NCI-H82 (cell line): ENCODE data around the gene COX15.
"Not testable (repeated sequence)": the region's sequence is repeated elsewhere in the genome, so short reads cannot be mapped to it uniquely, and the experiment has no call there.

Source experiments
- DNase-seq: peaks from one replicate; lab custom pipeline; 2025; lab: John Stamatoyannopoulos, UW

Gene COX15

DNA sequence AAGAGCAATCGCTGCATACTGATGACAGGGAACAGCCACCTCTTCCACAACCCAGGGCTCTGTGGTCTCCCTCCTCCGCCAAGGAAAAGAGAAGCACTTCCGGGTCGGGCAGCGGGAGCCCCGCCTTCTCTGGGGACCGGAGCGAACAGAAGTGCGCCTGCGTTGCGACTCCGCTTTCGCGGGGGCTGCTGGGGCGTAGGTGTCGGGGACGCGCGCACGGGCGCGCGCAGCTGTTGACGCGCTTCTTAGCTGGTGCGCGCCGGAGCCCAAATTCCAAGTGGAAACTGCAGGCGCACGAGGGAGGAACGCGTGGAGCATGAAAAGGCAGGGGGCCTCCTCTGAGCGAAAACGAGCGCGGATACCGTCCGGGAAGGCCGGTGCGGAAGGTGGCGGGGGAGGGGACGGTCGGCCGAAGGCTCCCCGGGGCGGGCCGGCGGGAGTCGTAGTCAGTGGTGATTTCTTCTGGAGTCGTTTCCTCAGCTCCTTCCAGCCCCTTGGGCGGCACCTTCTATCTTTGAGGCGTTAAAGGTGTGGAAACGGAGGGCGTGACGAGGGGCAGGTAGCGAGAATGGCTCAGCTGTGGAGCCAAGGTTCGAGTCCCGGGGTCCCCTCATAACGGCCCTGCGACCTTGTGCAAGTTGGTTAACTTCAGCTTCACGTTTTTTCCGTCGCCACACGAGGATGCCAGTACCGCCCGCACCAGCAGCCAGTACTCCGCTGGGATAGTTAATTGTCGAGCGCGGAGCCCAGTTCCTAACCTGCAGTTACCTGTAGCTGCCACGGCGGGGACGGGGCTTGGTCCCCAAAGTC is at the start of gene COX15, which contains the start of gene CUTC:
COX15 (minus strand) TSS at position 95 of the 810 bp plus-strand sequence; CDS start at position 17, 78 bp downstream.
CUTC (plus strand) TSS at position 202 of the 810 bp plus-strand sequence; CDS start at position 317, 115 bp downstream.
- DNase-seq, result peak; percentile 98

GRCh38 chr10:99779335-99779734 is 47.4 kb upstream of the COX15 start:
- no peak for DNase-seq

- peak; percentile 44 for DNase-seq
These were observed 46.2 kb upstream of the COX15 start for GRCh38 chr10:99777918-99778714.

GRCh38 chr10:99775850-99776249 is 43.9 kb upstream of the COX15 start:
- DNase-seq, result no peak

DNA sequence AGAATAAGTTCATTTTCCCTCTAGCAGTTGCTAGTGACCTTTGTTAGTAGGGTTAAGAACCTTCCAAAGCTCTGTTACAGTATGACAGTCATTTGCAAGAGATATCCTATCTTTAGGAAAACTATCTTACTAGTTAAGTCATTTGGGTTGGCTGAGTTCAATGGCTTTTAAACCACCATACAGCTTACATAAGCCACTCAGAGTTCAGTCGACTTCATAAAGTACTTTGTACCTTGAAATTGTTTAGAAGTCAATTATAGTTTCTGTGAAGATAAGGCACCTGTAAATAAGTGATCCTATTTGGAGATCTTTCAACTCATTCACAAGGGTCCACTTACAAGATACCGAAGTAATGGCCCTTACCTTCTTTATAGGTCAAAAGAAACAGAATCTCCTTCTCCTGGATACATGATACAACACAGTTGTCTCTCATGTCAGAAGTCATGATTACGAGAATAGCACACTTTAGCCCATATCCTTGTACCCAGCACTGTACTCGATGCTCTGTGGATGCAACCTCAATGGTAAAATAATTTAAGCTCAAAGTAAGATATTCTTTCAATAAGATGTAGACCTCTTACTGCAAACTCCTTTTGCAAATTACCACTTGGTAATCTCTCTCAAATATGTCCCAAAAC is 38.6 kb upstream of the COX15 start:
- DNase-seq, result no peak

DNA sequence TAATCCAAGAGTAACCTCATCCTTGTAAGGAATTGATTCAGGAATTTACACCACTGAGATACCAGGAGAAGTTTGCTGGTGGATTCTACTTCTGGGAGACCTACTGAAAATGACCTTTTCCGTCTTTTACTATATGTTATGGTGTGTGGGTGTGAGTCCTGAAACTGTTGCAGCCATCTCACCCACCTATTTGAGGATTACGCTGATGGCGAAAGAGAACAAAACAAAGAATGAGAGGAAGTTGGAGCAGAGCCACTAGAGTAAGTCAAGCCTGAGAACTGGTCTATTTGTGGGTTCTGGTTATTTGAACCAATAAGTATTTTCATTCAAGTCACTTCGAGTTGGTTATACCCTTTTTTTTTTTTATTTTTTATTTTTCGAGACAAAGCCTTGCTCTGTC is 37.8 kb upstream of the COX15 start:
- no peak for DNase-seq

- DNase-seq, result peak; percentile 1
These were observed 36.6 kb upstream of the COX15 start for GRCh38 chr10:99768556-99768955.

GRCh38 chr10:99767901-99768300 is 36.0 kb upstream of the COX15 start:
- DNase-seq, result no peak

DNA sequence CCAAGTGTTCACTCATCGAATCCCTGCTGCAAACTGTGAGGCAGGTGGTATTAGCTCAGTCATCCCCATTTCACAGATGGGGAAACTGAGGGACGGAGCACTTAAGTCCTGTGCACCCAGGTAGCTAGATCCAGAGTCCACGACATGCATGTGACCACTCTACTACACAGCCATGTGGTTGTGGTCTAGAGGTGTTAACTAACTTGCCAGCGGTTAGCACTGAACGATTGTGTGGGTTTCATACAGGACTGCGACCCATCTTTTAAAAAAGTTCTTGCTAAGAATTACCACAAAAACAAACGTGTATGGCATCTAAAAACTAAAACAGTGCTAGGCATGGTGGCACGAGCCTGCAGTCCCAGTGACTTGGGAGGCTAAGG is 34.4 kb upstream of the COX15 start:
- DNase-seq, result no peak

DNA sequence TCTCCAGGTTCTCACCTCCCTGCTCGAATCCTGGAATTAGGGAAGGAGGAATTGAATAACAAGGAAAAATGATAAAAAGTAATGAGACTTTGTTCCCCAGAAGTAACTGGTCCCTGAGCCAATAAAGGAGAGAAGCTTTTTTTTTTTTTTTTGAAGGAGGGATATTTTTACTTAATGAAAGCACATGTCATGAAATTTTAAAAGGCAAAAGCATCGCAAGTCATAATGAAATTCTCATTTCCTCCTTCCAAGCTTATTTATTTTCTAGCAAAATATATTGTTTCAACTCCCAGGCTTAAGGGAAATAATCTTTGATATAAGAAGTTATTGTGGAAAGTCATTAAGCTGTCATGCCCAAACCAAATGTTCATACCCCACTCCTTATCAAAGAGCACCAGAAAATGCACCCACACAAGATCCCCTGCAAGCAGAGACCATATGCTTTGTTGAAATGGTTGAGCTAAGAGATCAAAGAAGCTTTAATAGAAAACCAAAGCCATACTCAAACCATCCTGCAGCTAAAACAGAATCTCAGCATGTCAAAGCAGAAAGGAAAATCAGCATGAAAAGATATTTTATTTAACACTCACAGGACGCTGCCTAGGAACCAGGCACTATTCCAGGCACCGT is 33.9 kb upstream of the COX15 start:
- DNase-seq, result no peak

DNA sequence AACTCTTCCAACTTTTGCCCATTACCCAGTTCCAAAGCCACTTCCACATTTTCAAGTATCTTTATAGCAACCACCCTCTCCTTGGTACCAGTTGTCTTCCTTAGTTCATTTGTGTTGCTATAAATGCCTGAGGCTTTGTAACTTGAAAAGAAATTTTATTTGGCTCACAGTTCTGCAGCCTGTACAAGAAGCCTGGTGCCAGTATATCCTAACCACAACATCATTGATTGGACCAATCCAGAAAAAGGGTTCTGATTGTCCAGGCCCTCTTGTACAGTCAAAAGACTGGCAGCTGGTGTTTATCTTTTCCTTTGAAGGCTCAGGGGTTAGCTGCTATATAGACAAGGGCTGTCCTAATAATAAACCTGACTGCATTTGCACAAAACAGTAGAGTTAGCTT is 29.4 kb upstream of the COX15 start:
- DNase-seq, result no peak

- peak; percentile 81 for DNase-seq
These were observed 28.4 kb upstream of the COX15 start for GRCh38 chr10:99760321-99760720.

DNA sequence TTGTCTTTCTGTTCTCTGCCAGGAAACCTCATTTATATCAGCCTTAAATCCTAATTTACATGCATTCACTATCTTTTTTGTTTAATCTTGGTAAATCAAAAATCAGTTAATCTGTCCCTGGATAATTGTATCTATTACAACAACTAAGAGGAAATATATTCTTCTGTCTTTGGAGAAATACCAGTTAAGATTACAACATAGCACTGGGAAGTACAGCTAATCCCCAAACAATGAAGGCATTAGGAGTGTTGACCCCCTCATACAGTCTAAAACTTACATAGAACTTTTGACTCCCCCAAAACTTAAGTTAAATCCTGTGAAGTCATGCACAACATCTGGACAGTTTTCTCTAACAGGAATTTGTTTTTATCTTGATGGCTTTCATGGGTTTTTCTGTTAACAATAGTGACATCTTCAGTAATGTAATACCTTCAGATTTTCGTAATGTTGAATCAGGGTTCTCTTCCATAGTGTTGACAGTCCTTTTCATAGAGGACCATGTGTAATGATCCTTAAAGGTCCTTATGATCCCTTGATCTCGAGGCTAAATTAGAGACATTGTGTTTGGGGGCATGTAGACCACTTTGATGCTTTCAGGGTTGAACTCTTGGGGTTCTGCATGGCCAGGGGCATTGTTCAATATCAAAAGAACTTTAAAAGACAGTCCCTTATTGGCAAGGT is 26.4 kb upstream of the COX15 start:
- DNase-seq, result no peak

- DNase-seq, result no peak
These were observed 24.2 kb upstream of the COX15 start for GRCh38 chr10:99756159-99756558.

DNA sequence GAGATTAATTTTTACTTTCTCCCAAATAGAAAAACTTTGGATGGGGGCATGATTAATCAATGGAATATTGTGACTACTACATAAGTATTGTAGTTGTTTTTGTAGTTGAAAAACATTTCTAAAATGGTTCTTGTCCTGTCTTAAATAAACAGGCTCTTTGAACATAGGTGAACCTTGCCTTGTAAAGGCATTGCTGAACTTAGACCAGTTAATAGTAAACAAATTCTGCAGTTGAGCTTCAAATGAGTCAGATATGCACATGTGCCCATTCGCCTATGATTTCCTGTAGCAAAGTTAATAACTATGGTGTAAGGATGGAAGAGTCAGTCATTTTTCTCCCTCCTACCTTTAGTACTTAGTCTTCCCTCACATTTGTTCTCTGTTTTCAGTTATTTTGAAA is 22.7 kb upstream of the COX15 start:
- no peak for DNase-seq

DNA sequence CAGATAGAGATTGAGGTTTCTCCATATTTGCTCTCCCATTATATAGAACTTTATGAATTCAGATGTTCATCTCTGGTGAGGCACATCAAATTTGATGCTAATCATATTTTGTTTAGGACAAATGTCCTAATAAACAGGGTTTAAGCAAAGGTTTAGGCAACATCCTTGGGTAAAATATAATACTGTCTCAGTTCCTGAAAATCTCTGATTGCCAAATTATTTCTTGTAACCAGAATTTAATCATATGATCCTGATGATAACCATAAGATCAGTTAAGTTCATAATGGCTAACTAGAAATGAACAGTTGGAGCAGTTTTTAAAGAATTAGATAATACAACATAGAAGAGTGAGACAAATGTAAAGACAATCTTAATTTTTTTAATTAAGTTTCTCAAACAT is 18.7 kb upstream of the COX15 start:
- no peak for DNase-seq

GRCh38 chr10:99748823-99749451 is 17.0 kb upstream of the COX15 start:
- DNase-seq, result no peak

DNA sequence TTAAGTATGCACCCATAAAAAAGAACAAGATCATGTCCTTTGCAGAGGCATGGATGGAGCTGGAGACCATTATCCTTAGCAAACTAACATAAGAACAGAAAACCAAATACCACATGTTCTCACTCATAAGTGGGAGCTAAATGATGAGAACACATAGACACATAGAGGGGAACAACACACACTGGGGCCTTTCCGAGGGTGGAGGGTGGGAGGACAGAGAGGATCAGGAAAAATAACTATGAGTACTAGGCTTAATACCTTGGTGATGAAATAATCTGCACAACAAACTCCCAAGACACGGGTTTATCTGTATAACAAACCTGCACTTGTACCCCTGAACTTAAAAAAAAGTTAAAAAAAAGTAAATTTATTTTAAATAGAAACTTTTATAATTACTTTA is 14.2 kb upstream of the COX15 start:
- DNase-seq, result not testable (repeated sequence)

DNA sequence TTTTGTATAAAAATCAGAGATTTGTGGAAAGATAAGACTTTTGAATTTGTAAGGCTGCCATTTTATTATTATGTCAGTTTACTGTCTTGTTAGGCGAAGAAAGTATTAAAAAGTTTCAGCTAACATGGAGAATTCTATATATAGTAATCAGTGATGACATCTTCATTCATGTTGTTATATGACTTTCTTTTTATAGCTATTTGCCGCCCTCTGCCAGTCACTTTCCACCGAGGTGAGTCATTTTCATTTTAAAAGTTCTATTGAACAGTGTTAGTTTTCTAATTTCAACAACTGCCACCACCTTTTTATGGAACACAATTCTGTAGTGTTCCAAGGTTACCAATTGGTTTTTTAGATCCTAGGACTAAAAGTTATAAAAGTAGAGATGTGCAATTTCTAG is 11.9 kb upstream of the COX15 start:
- DNase-seq, result no peak

DNA sequence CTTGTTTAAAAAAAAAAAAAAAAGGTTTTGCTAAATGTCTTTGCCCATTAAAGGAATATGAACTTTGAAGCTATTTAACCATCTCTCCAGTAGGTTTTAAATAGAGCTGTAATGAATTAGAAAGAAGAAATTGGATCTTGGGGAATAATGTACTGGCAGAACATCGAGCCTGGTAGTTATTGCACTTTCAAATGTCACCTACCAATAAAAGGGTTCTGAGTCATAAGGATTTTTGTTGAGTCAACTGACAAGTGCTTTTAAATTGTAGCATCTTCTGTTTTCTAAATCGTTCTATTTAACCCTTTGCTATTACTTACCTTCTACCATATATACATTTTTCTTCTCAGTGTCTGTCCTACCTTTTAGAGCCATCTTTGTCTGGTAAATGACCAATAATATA is 10.8 kb upstream of the COX15 start:
- DNase-seq, result no peak

- no peak for DNase-seq
These were observed 10.3 kb upstream of the COX15 start for GRCh38 chr10:99742254-99742653.
